ENCODE results near the gene GPBAR1.

Gene GPBAR1

GRCh38 chr2:218286570-218287459 is 26.0 kb downstream of the GPBAR1 start:
- peak; percentile 98 for DNase-seq

- DNase-seq: peak; percentile 40
These were observed 29.0 kb downstream of the GPBAR1 start for GRCh38 chr2:218289639-218290315.

- peak; percentile 51 for DNase-seq
These were observed 29.8 kb downstream of the GPBAR1 start for GRCh38 chr2:218290316-218291261.

GRCh38 chr2:218291318-218292047 is 30.7 kb downstream of the GPBAR1 start:
- DNase-seq: peak; percentile 87

- DNase-seq: peak; percentile 83
These were observed 31.5 kb downstream of the GPBAR1 start, which contains the start of gene TMBIM1 for GRCh38 chr2:218292048-218293014. Gene TMBIM1 (minus strand): TSS chr2:218292503. CDS start chr2:218282141, 10,362 bp downstream.

GRCh38 chr2:218293715-218294429 is 33.1 kb downstream of the GPBAR1 start:
- DNase-seq: peak; percentile 72

- DNase-seq: peak; percentile 36
These were observed 33.7 kb downstream of the GPBAR1 start for GRCh38 chr2:218294430-218295022.

GRCh38 chr2:218295029-218295428 is 34.2 kb downstream of the GPBAR1 start:
- DNase-seq: no peak

GRCh38 chr2:218296200-218296599 is 35.4 kb downstream of the GPBAR1 start:
- DNase-seq: no peak

GRCh38 chr2:218296847-218297246 is 36.0 kb downstream of the GPBAR1 start:
- DNase-seq: no peak

- no peak for DNase-seq
These were observed 37.6 kb downstream of the GPBAR1 start for GRCh38 chr2:218298314-218298875.

GRCh38 chr2:218300141-218300540 is 39.3 kb downstream of the GPBAR1 start:
- peak; percentile 31 for DNase-seq

GRCh38 chr2:218301176-218301819 is 40.5 kb downstream of the GPBAR1 start:
- peak; percentile 79 for DNase-seq

GRCh38 chr2:218305383-218305782 is 44.6 kb downstream of the GPBAR1 start:
- DNase-seq: no peak

GRCh38 chr2:218306184-218306920 is 45.5 kb downstream of the GPBAR1 start:
- no peak for DNase-seq

- no peak for DNase-seq
These were observed 46.7 kb downstream of the GPBAR1 start for GRCh38 chr2:218307415-218308090.

- no peak for DNase-seq
These were observed 50.2 kb downstream of the GPBAR1 start for GRCh38 chr2:218310853-218311540.
